ENCODE measurements around the gene TP53BP2.
"Not testable (repeated sequence)": the region's sequence is repeated elsewhere in the genome, so short reads cannot be mapped to it uniquely, and the experiment has no call there.

TP53BP2 gene

DNA sequence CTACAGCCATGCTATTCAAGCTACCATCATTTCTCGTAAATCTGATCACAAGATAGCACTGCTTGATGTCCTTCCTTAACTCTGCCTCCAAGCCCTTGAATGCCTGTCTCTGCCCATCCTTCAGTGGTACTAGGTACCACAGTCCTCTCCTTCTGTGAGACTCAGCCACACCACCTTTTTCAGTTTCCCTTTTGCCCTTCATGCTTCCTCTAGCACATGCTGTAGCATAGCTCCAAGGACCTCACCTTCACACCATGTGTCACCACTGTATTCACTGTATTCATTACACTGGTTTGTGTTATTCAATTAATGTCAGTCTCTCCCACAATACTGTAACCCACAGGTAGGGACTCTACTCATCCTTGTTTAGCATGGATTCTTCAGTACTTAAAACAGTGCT, 8.0 kb upstream of the TP53BP2 start:
- no peak for DNase-seq

GRCh38 chr1:223853275-223853674, 7.5 kb upstream of the TP53BP2 start:
- no peak for DNase-seq

- no peak for DNase-seq
Observed at GRCh38 chr1:223852337-223852736, 6.6 kb upstream of the TP53BP2 start.

GRCh38 chr1:223849352-223850254, 3.9 kb upstream of the TP53BP2 start:
- no peak for DNase-seq

- DNase-seq = no peak
Observed at GRCh38 chr1:223848536-223848935, 2.8 kb upstream of the TP53BP2 start.

DNA sequence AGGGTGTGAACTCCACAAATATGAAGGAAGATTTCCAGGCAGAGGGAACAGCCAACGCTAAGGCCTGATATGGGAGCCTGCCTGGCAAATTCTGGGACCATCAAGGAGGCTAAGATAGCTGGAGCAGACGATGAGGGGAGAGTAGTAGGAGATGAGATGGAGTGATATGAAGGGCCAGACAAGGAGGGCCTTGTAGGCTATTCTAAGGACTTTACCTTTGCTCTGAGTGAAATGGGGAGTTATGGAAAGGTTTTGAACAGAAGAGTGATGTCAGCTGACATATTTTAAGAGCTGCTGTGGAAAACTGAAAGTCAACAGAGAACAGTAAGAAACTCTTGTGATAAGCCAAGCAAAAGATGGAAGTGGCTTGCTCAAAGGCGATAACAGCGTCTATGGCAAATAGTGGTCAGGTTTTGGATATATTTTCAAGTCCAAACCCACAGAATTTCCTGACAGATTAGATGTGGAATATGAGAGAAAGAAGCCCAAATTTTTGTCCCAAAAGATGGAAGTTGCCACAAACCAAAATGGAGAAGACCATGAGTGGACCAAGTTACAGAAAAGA, 2.1 kb upstream of the TP53BP2 start:
- DNase-seq = no peak

DNA sequence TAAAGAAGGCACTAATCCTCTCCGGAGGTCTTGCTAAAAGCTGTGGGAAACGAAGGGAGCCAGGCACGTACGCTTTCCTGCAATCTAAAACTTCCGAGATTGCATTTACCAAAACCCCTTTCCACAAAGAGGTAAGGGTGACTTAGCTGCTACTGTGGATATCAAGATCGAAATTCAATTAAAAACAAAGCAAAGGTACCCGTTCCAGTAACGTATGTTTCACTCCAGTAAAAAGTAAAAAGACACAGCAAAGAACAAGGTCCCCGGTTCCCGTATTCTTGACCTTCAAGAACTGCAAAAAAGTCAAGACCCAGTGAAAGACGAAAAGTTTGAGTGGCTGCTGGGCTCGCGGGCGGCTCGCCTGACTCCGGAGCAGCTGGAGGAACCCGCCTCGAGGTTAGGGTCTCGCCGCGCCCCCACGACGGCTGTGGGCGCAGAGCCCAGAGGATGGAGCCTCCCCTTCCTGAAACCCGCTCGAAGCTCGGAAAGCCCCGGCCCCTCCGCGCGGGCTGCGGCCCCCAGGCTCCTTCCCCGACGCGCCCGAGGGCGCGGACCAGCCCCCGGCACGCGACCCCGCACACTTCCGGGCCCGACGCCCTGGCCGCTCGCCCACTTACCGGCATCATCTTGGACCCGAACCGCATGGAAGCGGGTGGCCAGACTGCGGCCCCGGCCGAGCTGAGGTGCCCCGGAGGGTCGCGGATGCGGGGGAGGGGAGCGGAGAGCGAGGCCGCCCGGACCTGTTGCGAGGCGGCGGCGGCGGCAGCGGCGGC, 524 bp downstream of the TP53BP2 start:
- DNase-seq = peak; percentile 16

DNA sequence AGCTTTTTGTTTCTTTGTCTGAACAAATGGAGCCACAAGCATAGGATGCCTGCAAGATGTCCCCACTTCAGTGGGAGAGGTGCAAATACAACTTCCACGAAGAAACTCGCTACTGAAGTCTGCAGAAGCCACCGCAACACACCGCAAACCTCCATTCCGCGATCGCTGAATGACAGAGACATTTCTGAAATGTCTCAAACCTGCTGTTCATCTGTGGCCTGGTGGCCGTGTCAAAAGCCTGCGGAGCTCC, 1.0 kb downstream of the TP53BP2 start:
- no peak for DNase-seq

GRCh38 chr1:223843934-223844786, 1.6 kb downstream of the TP53BP2 start:
- no peak for DNase-seq

DNA sequence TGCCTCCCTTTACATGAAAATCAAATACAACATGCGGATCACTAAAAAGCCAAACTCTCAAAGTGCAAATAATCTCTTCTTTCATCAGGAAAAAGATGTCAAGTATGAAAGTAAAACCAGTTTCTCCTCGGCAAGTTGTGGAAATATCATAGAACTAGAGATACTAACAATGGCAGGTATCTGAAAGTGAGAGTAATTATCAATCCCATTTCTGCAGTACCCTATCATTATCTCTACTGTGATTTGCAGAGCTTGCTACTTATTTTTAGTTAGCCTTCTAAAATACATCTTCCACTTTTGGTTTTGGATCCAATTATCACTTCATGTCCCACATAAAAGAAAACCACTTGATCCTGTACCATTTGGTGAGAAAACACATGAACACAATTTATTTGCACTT, 3.0 kb downstream of the TP53BP2 start:
- DNase-seq = no peak

- not testable (repeated sequence) for DNase-seq
Observed at GRCh38 chr1:223841977-223842623, 3.6 kb downstream of the TP53BP2 start.

GRCh38 chr1:223840254-223840653, 5.5 kb downstream of the TP53BP2 start:
- DNase-seq = no peak

- DNase-seq = no peak
Observed at GRCh38 chr1:223838125-223838854, 7.5 kb downstream of the TP53BP2 start.

DNA sequence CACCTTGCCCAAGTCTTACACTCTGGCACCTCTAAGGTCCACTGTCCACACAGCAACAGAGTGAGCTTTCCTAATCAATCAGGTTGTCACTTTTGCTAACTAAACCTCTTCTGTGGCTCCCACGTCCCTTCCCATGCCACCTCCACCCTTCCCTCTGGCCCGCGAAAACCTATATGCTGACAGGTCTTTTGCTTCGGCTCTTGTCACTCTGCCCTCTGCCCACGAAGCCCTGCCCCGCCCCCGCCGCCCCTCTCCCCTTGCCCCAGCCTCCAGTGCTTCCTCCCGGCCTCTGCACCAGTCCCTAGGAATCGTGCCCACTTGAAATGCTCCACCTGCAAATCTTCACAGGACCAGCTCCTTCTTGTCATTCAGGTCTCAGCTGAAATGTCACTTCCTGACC, 8.1 kb downstream of the TP53BP2 start:
- no peak for DNase-seq

DNA sequence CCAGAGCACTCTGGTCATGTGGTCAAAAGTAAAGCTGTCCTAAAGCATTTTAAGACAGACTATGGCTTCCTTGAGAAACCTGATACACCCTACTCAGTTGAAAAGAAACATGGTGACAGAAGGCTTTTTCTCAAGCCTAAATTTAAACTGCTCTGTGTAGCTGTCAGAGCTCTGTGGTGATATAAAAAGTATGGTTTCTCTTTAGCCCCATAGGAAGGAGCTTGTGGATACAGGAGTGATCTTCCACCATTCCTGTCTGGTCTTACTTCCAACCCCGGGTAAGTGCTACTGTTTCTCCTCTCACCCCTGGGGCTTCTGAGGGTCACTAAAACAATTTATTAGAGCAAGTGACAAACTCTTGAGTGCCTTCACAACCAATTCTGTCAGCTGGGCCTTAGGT, 8.5 kb downstream of the TP53BP2 start:
- DNase-seq = peak; percentile 21

- no peak for DNase-seq
Observed at GRCh38 chr1:223836586-223836985, 9.2 kb downstream of the TP53BP2 start.

- no peak for DNase-seq
Observed at GRCh38 chr1:223835754-223836153, 10.0 kb downstream of the TP53BP2 start.

- DNase-seq = no peak
Observed at GRCh38 chr1:223834660-223835263, 11.0 kb downstream of the TP53BP2 start.

DNA sequence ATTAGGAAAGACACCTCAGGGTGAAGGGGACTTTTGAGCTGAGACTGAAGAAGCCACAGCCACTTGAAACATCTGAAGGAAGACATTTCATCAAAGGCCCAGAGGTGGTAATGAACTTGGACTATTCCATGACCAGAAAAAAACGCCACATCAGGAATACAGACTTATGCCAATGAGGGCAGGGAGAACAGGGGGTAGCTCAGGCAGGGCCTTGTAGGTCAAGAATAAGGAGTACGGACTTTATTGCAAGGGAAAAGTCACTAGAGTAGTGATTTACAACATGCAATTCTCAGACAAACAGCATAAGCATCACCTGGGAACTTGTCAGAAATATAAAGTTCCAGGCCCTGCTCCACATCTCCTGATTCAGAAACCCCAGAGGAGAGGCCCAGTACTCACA, 11.8 kb downstream of the TP53BP2 start:
- no peak for DNase-seq

DNA sequence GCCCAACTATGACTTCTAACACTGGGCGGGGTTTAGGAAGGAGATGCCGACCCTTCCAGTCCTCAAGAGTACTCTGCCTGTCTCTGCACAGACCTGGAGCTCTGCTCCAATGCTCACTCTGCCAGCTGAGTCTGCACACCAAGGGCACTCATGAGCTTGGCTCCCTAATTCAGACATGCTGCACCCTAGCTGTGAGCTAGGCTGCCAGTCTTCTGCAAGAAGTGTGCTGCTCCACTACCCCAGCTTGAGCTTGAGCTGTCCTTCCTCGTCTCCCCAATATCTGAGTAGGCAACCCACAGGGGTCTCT, 13.2 kb downstream of the TP53BP2 start:
- DNase-seq = no peak

DNA sequence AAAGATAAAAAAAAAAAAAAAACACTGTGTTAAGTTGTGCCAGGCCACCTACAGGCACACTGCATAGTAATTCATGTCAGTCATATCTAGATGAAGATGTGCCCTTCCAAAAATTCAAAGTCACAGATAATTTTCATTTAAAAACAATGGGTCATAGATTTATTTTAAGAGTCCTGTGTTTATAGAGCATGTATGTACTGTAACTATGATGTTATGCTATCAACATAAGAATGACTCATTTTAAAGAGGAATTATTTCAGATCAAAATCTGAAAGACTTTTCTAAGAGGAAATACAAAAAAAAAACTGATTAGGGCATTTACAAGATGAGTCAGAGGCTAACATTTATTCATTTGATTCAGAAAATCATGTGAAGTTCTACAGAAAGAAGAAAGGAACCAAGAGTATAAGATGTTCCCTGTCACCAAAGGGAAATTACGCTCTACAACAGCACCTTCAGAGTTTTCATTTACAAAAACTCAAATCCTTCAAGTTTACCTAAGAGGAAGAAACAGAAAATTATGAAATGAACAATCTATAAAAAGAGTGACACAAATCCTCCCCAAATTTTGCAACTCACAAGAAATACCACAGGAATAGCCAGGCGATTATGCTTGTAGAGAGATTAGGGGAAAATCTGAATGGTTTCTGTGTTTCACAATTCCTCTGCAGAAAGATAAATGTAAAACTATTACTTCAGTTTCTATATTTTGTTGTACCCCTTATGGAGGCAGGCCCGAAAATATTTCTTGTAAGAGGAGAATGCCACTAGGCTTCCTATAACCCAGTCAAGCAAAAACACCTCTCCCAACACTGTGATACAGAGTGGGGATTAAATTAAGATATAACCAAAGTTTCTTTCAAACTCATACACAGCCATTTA, 13.8 kb downstream of the TP53BP2 start:
- no peak for DNase-seq
